SK-N-MC (cell line): ENCODE data around the gene PHIP.
"Not testable (repeated sequence)": the region's sequence is repeated elsewhere in the genome, so short reads cannot be mapped to it uniquely, and the experiment has no call there.

Experiments
- DNase-seq: peaks from one replicate; pipeline ENCODE4 v3.0.0-alpha.2; 2011; ENCODE audit warnings: low read depth, low spot score
- H3K27ac ChIP-seq: fragments of 200-600 bp; sonication (generic); 2 replicates; pipeline ENCODE4 v1.5.1; 2016; ENCODE audit warnings: mixed run types
- H3K36me3 ChIP-seq: fragments of 200-600 bp; sonication (generic); 2 replicates; pipeline ENCODE4 v1.6.1; 2017; ENCODE audit warnings: antibody characterized with exemption, low read length, mixed read lengths; ENCODE audit not compliant: insufficient read depth
- H3K4me3 ChIP-seq: fragments of 200-600 bp; sonication (generic); 2 replicates; pipeline ENCODE4 v1.5.1; 2016
- H3K9ac ChIP-seq: fragments of 200-600 bp; sonication (generic); 2 replicates; pipeline ENCODE4 v1.8.0; 2017; ENCODE audit warnings: mixed run types, mixed read lengths; ENCODE audit not compliant: insufficient read length
- H3K9me3 ChIP-seq: fragments of 200-600 bp; sonication (generic); 2 replicates; pipeline ENCODE4 v1.6.1; 2017; ENCODE audit warnings: low read depth, mild to moderate bottlenecking, antibody characterized with exemption, low read length, moderate library complexity, mixed read lengths
- EZH2 ChIP-seq: fragments of 200-600 bp; sonication (generic); IDR thresholded peaks from one replicate; pipeline ENCODE4 v1.6.1; 2017; ENCODE audit warnings: antibody characterized with exemption
- FOXP2 ChIP-seq: optimal IDR thresholded peaks from 2 replicates; pipeline ENCODE3; 2011; ENCODE audit warnings: mild to moderate bottlenecking, moderate library complexity; ENCODE audit not compliant: insufficient read depth; ENCODE audit errors: extremely low read length, control extremely low read depth
- POLR2AphosphoS5 ChIP-seq: IDR thresholded peaks from 2 replicates; pipeline ENCODE4 v1.6.1; 2012; ENCODE audit warnings: mild to moderate bottlenecking, low read depth, low read length, borderline replicate concordance

PHIP gene

GRCh38 chr6:79094938-79095337 lies 16.9 kb upstream of the PHIP start:
- no peak overlapping the region for H3K9ac ChIP-seq
- no peak overlapping the region for H3K4me3 ChIP-seq
- H3K36me3 ChIP-seq, result no peaks in the 10 kb centered on the region
- H3K9me3 ChIP-seq, result no peaks in the 10 kb centered on the region
- DNase-seq, result no peak
- no peak for TF ChIP-seq POLR2AphosphoS5
- TF ChIP-seq EZH2, result no peak
- no peak for TF ChIP-seq FOXP2
- H3K27ac ChIP-seq, result no peak overlapping the region

GRCh38 chr6:79091801-79092200 lies 13.7 kb upstream of the PHIP start:
- not testable (repeated sequence) for H3K9me3 ChIP-seq, H3K9ac ChIP-seq, H3K36me3 ChIP-seq, DNase-seq, H3K4me3 ChIP-seq, H3K27ac ChIP-seq

GRCh38 chr6:79089552-79090404 lies 11.7 kb upstream of the PHIP start:
- TF ChIP-seq POLR2AphosphoS5 (no peak), FOXP2 (no peak)
- Histone ChIP-seq H3K9ac (no peak overlapping the region), H3K9me3 (no peaks in the 10 kb centered on the region), H3K36me3 (no peaks in the 10 kb centered on the region), H3K27ac (no peak overlapping the region), H3K4me3 (no peak overlapping the region)
- no peak for DNase-seq

GRCh38 chr6:79084693-79085092 lies 6.6 kb upstream of the PHIP start:
- H3K4me3 ChIP-seq, result no peak overlapping the region
- no peak for DNase-seq
- no peak for TF ChIP-seq FOXP2
- no peak for TF ChIP-seq POLR2AphosphoS5
- TF ChIP-seq EZH2, result no peak
- H3K9ac ChIP-seq, result no peak overlapping the region
- H3K9me3 ChIP-seq, result no peaks in the 10 kb centered on the region
- H3K36me3 ChIP-seq, result no peaks in the 10 kb centered on the region
- no peak overlapping the region for H3K27ac ChIP-seq

GRCh38 chr6:79082304-79082703 lies 4.2 kb upstream of the PHIP start:
- Histone ChIP-seq H3K9me3 (no peaks in the 10 kb centered on the region), H3K36me3 (no peaks in the 10 kb centered on the region), H3K4me3 (no peak overlapping the region; the same call in 1 of the 2 replicates), H3K27ac (peak overlapping the region; percentile 60), H3K9ac (peak overlapping the region; percentile 21)
- no peak for TF ChIP-seq FOXP2
- no peak for TF ChIP-seq POLR2AphosphoS5
- no peak for TF ChIP-seq EZH2
- no peak for DNase-seq

GRCh38 chr6:79081663-79082062 lies 3.6 kb upstream of the PHIP start:
- no peak overlapping the region for H3K9ac ChIP-seq
- peak overlapping the region; percentile 53 for H3K4me3 ChIP-seq
- no peak for TF ChIP-seq POLR2AphosphoS5
- TF ChIP-seq FOXP2, result no peak
- no peak for TF ChIP-seq EZH2
- 0 out of 2 replicates have a peak, but pooled peaks cover under 1% of the 10 kb centered on the region for H3K36me3 ChIP-seq
- peak overlapping the region; percentile 60 for H3K27ac ChIP-seq
- no peak for DNase-seq
- H3K9me3 ChIP-seq, result no peaks in the 10 kb centered on the region

GRCh38 chr6:79079561-79080041 lies 1.5 kb upstream of the PHIP start:
- no peak for TF ChIP-seq EZH2
- no peak for TF ChIP-seq POLR2AphosphoS5
- H3K9ac ChIP-seq, result peak overlapping the region; percentile 94
- peaks cover 16% of the 10 kb centered on the region; the same call in 1 of the 2 replicates for H3K36me3 ChIP-seq
- H3K9me3 ChIP-seq, result no peaks in the 10 kb centered on the region
- no peak for DNase-seq
- peak overlapping the region; percentile 96 for H3K4me3 ChIP-seq
- peak overlapping the region; percentile 95 for H3K27ac ChIP-seq

GRCh38 chr6:79077715-79078074 lies 359 bp downstream of the PHIP start:
- Histone ChIP-seq H3K9ac (peak overlapping the region; percentile 94), H3K36me3 (peaks cover 35% of the 10 kb centered on the region), H3K4me3 (peak overlapping the region; percentile 96), H3K27ac (peak overlapping the region; percentile 95), H3K9me3 (no peaks in the 10 kb centered on the region)
- no peak for DNase-seq
- TF ChIP-seq POLR2AphosphoS5, result no peak
- no peak for TF ChIP-seq EZH2
- TF ChIP-seq FOXP2, result no peak

GRCh38 chr6:79076782-79077641 lies 1.0 kb downstream of the PHIP start:
- no peak for TF ChIP-seq EZH2
- TF ChIP-seq FOXP2, result no peak
- TF ChIP-seq POLR2AphosphoS5, result peak; percentile 61
- Histone ChIP-seq H3K4me3 (peak overlapping the region; percentile 94), H3K9me3 (no peaks in the 10 kb centered on the region), H3K36me3 (peaks cover 41% of the 10 kb centered on the region), H3K9ac (peak overlapping the region; percentile 90), H3K27ac (peak overlapping the region; percentile 91)
- no peak for DNase-seq
